SK-N-SH (cell line): ENCODE results near the gene NHLRC2. TPM values are rescaled to one million over a fixed set of nuclear protein-coding genes. Genes with fewer than 3 reads are reported as not detected.

ENCODE experiments used
- CTCF ChIA-PET: fragments of 300-600, 350-600 bp; formaldehyde crosslinking; extraction: SDS; loops from one replicate; lab custom pipeline; 2021; lab: Yijun Ruan, JAX
- POLR2A ChIA-PET: fragments of 350-600 bp; sonication (Branson Sonifier 250); formaldehyde crosslinking; extraction: SDS; loops from one replicate; lab custom pipeline; 2020; ENCODE audit warnings: antibody characterized with exemption, inconsistent platforms; lab: Yijun Ruan, JAX
- DNase-seq: peaks from one replicate; pipeline ENCODE4 v3.0.0; 2012
- H2AFZ ChIP-seq: fragments of 200-600 bp; sonication (generic); 2 replicates; pipeline ENCODE4 v1.8.1; 2016; ENCODE audit warnings: antibody characterized with exemption, mild to moderate bottlenecking, low read depth
- H3F3A ChIP-seq: fragments of 200-600 bp; sonication (generic); replicated peaks from 2 replicates; pipeline ENCODE3; 2016; ENCODE audit warnings: antibody characterized with exemption, mild to moderate bottlenecking; ENCODE audit not compliant: insufficient read depth
- H3K27ac ChIP-seq, 2 experiments: fragments of 200-500 bp in 1 of 2; fragments of 200-600 bp in 1 of 2; sonication (Bioruptor generic) in 1 of 2; sonication (generic), shearing (Covaris generic) in 1 of 2; 2 replicates each; pipeline versions ENCODE4 v1.5.1 to v1.6.1; 2014 to 2016; ENCODE audit warnings: low read depth in 2 of 2, inconsistent platforms in 1 of 2, low read length in 1 of 2, mild to moderate bottlenecking in 1 of 2, mixed read lengths in 1 of 2
- H3K27me3 ChIP-seq: fragments of 200-600 bp; sonication (generic), shearing (Covaris generic); 2 replicates; pipeline ENCODE4 v1.6.1; 2016; ENCODE audit warnings: mixed run types; ENCODE audit not compliant: insufficient read depth
- H3K36me3 ChIP-seq, 2 experiments: fragments of 200-500 bp in 1 of 2; fragments of 200-600 bp in 1 of 2; sonication (Bioruptor generic) in 1 of 2; sonication (generic) in 1 of 2; replicated peaks in 1 of 2; 2 replicates each; pipeline versions ENCODE3 to v1.5.1; 2014 to 2016; ENCODE audit warnings: low read length in 1 of 2, mild to moderate bottlenecking in 1 of 2; ENCODE audit not compliant: insufficient read depth in 2 of 2, control insufficient read depth in 1 of 2
- H3K4me1 ChIP-seq, 2 experiments: fragments of 200-500 bp in 1 of 2; fragments of 200-600 bp in 1 of 2; sonication (Bioruptor generic) in 1 of 2; sonication (generic), shearing (Covaris generic) in 1 of 2; 2 replicates each; pipeline versions ENCODE4 v1.5.1 to v1.6.1; 2014 to 2016; ENCODE audit warnings: low read depth in 1 of 2, low read length in 1 of 2, mixed run types in 1 of 2; ENCODE audit not compliant: insufficient read depth in 2 of 2, control insufficient read depth in 1 of 2
- H3K4me2 ChIP-seq: fragments of 200-600 bp; sonication (generic), shearing (Covaris generic); 2 replicates; pipeline ENCODE4 v1.6.1; 2017; ENCODE audit warnings: mixed run types
- H3K4me3 ChIP-seq, 2 experiments: fragments of 200-500 bp in 1 of 2; fragments of 200-600 bp in 1 of 2; sonication (Bioruptor generic) in 1 of 2; sonication (generic), shearing (Covaris generic) in 1 of 2; 2 replicates each; pipeline versions ENCODE4 v1.5.1 to v1.8.1; 2014 to 2016; ENCODE audit warnings: low read depth in 2 of 2, inconsistent platforms in 1 of 2, low read length in 1 of 2, mild to moderate bottlenecking in 1 of 2, mixed read lengths in 1 of 2, moderate library complexity in 1 of 2
- H3K79me2 ChIP-seq: fragments of 200-600 bp; sonication (generic); 2 replicates; pipeline ENCODE4 v1.8.1; 2017; ENCODE audit warnings: mild to moderate bottlenecking; ENCODE audit not compliant: insufficient read depth
- H3K9ac ChIP-seq: fragments of 200-600 bp; sonication (generic); 2 replicates; pipeline ENCODE4 v1.6.1; 2017; ENCODE audit warnings: mixed run types
- H3K9me2 ChIP-seq: fragments of 200-600 bp; sonication (generic); 2 replicates; pipeline ENCODE4 v1.6.1; 2017; ENCODE audit warnings: mixed run types
- H3K9me3 ChIP-seq: fragments of 200-600 bp; sonication (generic); 2 replicates; pipeline ENCODE4 v1.6.1; 2017; ENCODE audit warnings: mixed run types, mild to moderate bottlenecking, moderate library complexity
- H4K20me1 ChIP-seq: fragments of 200-600 bp; sonication (generic); 2 replicates; pipeline ENCODE4 v1.6.1; 2017; ENCODE audit warnings: mild to moderate bottlenecking, mixed run types; ENCODE audit not compliant: insufficient read depth
- FOSL2 ChIP-seq: IDR thresholded peaks from 2 replicates; pipeline ENCODE4 v1.4.0; 2012; ENCODE audit warnings: low read depth, mild to moderate bottlenecking, moderate library complexity, borderline replicate concordance
- FOXM1 ChIP-seq: IDR thresholded peaks from 2 replicates; pipeline ENCODE4 v1.4.0; 2012; ENCODE audit warnings: low read depth, mild to moderate bottlenecking
- MXI1 ChIP-seq: IDR thresholded peaks from 2 replicates; pipeline ENCODE4 v1.6.1; 2012; ENCODE audit warnings: mild to moderate bottlenecking, low read depth, low read length, improper control_type of control experiment
- NFIC ChIP-seq: IDR thresholded peaks from 2 replicates; pipeline ENCODE4 v1.4.0; 2012; ENCODE audit warnings: borderline replicate concordance
- NRF1 ChIP-seq: IDR thresholded peaks from 2 replicates; pipeline ENCODE4 v1.6.1; 2012; ENCODE audit warnings: low read depth, mild to moderate bottlenecking, low read length
- POLR2AphosphoS5 ChIP-seq: IDR thresholded peaks from 2 replicates; pipeline ENCODE4 v1.6.1; 2012; ENCODE audit warnings: low read depth, low read length
- RAD21 ChIP-seq: IDR thresholded peaks from 2 replicates; pipeline ENCODE4 v1.6.1; 2012; ENCODE audit warnings: mild to moderate bottlenecking, low read length
- RCOR1 ChIP-seq: fragments of 150-350 bp; IDR thresholded peaks from 2 replicates; pipeline ENCODE4 v1.6.1; 2017; ENCODE audit warnings: antibody characterized with exemption, low read length
- SIN3A ChIP-seq: IDR thresholded peaks from 2 replicates; pipeline ENCODE4 v1.6.1; 2012; ENCODE audit warnings: low read depth, mild to moderate bottlenecking, low read length, moderate library complexity, borderline replicate concordance
- SMC3 ChIP-seq: IDR thresholded peaks from 2 replicates; pipeline ENCODE4 v1.6.1; 2012; ENCODE audit warnings: low read depth, low read length, improper control_type of control experiment
- TAF1 ChIP-seq: IDR thresholded peaks from 2 replicates; pipeline ENCODE4 v1.6.1; 2012; ENCODE audit warnings: low read depth, mild to moderate bottlenecking, low read length, moderate library complexity, borderline replicate concordance
- WGBS: methylation state at CpG from one replicate; pipeline ENCODE4 v1.1.6; 2017; ENCODE audit warnings: low lambda C conversion rate; 5-methylcytosine and 5-hydroxymethylcytosine counted together
- polyA plus RNA-seq, 3 experiments: library from polyadenylated mRNA; depleted of rRNA; stranded (reverse); fragments of >200 nt; gene quantifications; 2 replicates each; pipeline ENCODE4 v1.2.3, GENCODE V29; 2012
- TF ChIP-seq, protein P1 (sequence below): IDR thresholded peaks from 2 replicates; pipeline ENCODE4 v1.4.0; 2012; ENCODE audit warnings: low read depth
- TF ChIP-seq, protein P2 (sequence below): IDR thresholded peaks from 2 replicates; pipeline ENCODE4 v1.6.1; 2012; ENCODE audit warnings: mild to moderate bottlenecking, low read depth, low read length, moderate library complexity
- TF ChIP-seq, protein P3 (sequence below): IDR thresholded peaks from 2 replicates; pipeline ENCODE4; 2012

The NHLRC2 gene
- polyA plus RNA-seq, 1 of the 3 experiments (the other 2 are of a cell fraction): 2.8 TPM

DNA sequence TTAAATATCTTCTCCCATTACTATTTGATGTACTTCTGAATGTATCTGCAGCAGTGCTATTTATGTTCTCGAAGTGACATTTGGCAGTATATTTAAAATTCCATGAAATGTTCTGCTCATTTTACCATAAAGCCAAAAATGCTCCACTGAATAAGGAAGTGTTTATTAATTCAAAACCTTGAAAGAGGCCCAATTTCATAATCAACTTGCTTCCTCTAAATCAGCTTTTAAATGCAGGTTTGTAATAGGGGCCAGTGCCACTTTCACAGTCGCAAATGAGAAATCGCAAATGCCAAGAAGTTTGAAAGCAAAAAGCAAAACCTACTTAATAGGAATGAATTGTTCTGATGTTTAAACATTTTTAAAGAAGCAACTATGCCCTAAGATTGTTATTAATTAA lies 11.4 kb downstream of the NHLRC2 start:
- TF ChIP-seq, protein P1, sequence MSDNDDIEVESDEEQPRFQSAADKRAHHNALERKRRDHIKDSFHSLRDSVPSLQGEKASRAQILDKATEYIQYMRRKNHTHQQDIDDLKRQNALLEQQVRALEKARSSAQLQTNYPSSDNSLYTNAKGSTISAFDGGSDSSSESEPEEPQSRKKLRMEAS: no peak
- TF ChIP-seq TAF1 (no peak), RAD21 (no peak), FOSL2 (no peak), NRF1 (no peak), RCOR1 (no peak), FOXM1 (no peak), SMC3 (no peak), POLR2AphosphoS5 (no peak)
- TF ChIP-seq, protein P2, sequence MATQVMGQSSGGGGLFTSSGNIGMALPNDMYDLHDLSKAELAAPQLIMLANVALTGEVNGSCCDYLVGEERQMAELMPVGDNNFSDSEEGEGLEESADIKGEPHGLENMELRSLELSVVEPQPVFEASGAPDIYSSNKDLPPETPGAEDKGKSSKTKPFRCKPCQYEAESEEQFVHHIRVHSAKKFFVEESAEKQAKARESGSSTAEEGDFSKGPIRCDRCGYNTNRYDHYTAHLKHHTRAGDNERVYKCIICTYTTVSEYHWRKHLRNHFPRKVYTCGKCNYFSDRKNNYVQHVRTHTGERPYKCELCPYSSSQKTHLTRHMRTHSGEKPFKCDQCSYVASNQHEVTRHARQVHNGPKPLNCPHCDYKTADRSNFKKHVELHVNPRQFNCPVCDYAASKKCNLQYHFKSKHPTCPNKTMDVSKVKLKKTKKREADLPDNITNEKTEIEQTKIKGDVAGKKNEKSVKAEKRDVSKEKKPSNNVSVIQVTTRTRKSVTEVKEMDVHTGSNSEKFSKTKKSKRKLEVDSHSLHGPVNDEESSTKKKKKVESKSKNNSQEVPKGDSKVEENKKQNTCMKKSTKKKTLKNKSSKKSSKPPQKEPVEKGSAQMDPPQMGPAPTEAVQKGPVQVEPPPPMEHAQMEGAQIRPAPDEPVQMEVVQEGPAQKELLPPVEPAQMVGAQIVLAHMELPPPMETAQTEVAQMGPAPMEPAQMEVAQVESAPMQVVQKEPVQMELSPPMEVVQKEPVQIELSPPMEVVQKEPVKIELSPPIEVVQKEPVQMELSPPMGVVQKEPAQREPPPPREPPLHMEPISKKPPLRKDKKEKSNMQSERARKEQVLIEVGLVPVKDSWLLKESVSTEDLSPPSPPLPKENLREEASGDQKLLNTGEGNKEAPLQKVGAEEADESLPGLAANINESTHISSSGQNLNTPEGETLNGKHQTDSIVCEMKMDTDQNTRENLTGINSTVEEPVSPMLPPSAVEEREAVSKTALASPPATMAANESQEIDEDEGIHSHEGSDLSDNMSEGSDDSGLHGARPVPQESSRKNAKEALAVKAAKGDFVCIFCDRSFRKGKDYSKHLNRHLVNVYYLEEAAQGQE: no peak
- TF ChIP-seq, protein P3, sequence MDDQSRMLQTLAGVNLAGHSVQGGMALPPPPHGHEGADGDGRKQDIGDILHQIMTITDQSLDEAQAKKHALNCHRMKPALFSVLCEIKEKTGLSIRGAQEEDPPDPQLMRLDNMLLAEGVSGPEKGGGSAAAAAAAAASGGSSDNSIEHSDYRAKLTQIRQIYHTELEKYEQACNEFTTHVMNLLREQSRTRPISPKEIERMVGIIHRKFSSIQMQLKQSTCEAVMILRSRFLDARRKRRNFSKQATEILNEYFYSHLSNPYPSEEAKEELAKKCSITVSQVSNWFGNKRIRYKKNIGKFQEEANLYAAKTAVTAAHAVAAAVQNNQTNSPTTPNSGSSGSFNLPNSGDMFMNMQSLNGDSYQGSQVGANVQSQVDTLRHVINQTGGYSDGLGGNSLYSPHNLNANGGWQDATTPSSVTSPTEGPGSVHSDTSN: no peak
- ChIA-PET POLR2A (no interaction called here), CTCF (no interaction called here)
- no peaks in the 10 kb centered on the region for H3K9me3 ChIP-seq
- H3K36me3 ChIP-seq: peaks cover 16 to 40% of the 10 kb centered on the region in 2 experiments
- no peak overlapping the region for H3K4me3 ChIP-seq
- no peak overlapping the region for H3K9ac ChIP-seq
- no peak overlapping the region for H3K27ac ChIP-seq
- H3K27me3 ChIP-seq: no peaks in the 10 kb centered on the region
- H3K79me2 ChIP-seq: peaks cover 30% of the 10 kb centered on the region; the same call in 1 of the 2 replicates
- peaks cover 7% of the 10 kb centered on the region for H3F3A ChIP-seq
- H3K4me2 ChIP-seq: no peak overlapping the region
- no peaks in the 10 kb centered on the region for H4K20me1 ChIP-seq
- DNase-seq: no peak
- WGBS: 98% methylated on average over 3 of the region's 3 CpGs
- no peaks in the 10 kb centered on the region for H3K9me2 ChIP-seq
- no peak overlapping the region for H2AFZ ChIP-seq
- H3K4me1 ChIP-seq: peaks cover 0 to 6% of the 10 kb centered on the region in 2 experiments; a peak in 1 of 4 replicates

DNA sequence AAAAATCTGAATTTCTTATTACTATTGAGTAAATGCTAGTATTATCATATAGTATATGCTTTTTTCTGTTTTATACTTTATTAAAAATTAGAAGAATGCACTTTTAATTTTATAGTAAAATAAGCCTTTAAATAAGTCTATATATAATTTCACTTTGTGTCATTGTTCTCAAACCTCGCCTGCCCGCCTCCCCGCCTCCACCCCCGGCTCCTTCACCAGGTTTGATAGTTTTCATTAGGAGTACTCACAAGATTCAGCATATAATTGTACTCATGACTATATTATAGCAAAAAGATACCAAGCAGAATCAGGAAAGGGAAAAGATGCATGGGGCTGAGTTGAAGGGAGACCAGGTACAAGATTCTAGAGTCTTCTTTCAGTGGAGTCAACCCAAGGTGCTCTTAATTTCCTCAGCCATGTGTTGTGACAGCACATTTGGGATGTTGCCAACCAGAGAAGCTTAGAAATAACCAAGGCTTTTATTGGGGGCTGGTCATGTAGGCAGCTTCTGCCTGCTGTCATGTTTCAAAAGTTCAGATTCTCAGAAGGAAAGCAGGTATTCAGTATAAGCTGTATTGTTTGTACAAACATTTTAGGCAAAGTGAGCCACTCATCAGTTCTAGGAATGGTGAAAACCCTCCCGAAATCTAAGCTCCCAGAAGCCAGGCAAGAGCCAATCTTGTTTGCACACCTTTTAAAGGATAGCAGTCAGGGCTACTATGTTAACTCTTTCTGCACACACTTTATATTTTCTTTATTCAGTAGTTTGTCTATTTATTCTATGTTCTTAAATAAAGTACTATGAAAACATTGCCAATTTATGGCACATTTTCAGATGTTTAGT lies 12.3 kb downstream of the NHLRC2 start:
- no peak overlapping the region for H2AFZ ChIP-seq
- no peaks in the 10 kb centered on the region for H3K9me2 ChIP-seq
- no peak for DNase-seq
- H3K4me2 ChIP-seq: no peak overlapping the region
- ChIA-PET CTCF (no interaction called here), POLR2A (no interaction called here)
- H3K36me3 ChIP-seq: peaks cover 10 to 35% of the 10 kb centered on the region in 2 experiments
- no peaks in the 10 kb centered on the region for H4K20me1 ChIP-seq
- no peak overlapping the region for H3K4me3 ChIP-seq
- H3F3A ChIP-seq: peaks cover 7% of the 10 kb centered on the region
- 98% methylated on average over 5 of the region's 5 CpGs for WGBS
- H3K27ac ChIP-seq: no peak overlapping the region
- H3K27me3 ChIP-seq: no peaks in the 10 kb centered on the region
- no peaks in the 10 kb centered on the region for H3K9me3 ChIP-seq
- peaks cover 30% of the 10 kb centered on the region; the same call in 1 of the 2 replicates for H3K79me2 ChIP-seq
- H3K9ac ChIP-seq: no peak overlapping the region
- TF ChIP-seq SIN3A: no peak
- TF ChIP-seq NFIC: no peak
- peak; percentile 22; the same call in 1 of the 2 replicates for TF ChIP-seq MXI1
- peaks cover 0 to 6% of the 10 kb centered on the region in 2 experiments; a peak in 1 of 4 replicates for H3K4me1 ChIP-seq
